Measurements from ENCODE around the gene GARIN5A. TPM values are rescaled to one million over a fixed set of nuclear protein-coding genes. Genes with fewer than 3 reads are reported as not detected.

Gene GARIN5A
- total RNA-seq, 1 experiment from 2014 or later: 2.0 TPM

GRCh38 chr19:50467566-50467965 lies 9.1 kb downstream of the GARIN5A start:
- intact Hi-C loops (cut with micrococcal nuclease; ENCODE audit: unreplicated experiment): no loop called here

GRCh38 chr19:50466706-50467039 lies 10.0 kb downstream of the GARIN5A start:
- Histone ChIP-seq H3K36me3 (ENCODE audit: control insufficient read depth, insufficient read depth, low read length) (no peaks in the 10 kb centered on the region), H3K27me3 (ENCODE audit: control insufficient read depth, insufficient read depth, low read length) (no peaks in the 10 kb centered on the region), H3K4me3 (ENCODE audit: low read depth in 2 of 2, low read length in 2 of 2) (no peak overlapping the region), H3K9me3 (ENCODE audit: control insufficient read depth, insufficient read depth, low read depth, low read length) (no peaks in the 10 kb centered on the region), H3K27ac (ENCODE audit: low read length) (no peak overlapping the region), H3K4me1 (ENCODE audit: control insufficient read depth, insufficient read depth, low read length) (no peaks in the 10 kb centered on the region)
- intact Hi-C loops (cut with micrococcal nuclease; ENCODE audit: unreplicated experiment) (no loop called here), in situ Hi-C loops (cut with HindIII; ENCODE audit: low pct_unique_long_range_greater_than_20kb, low sequenced_read_pairs) (no loop called here)
- BruUV-seq (replicated peaks): no TSS peak
- CTCF ChIA-PET: no interaction called here
- DNase-seq (ENCODE audit: low read depth, low spot score): no peak
- no peak for TF ChIP-seq POLR2AphosphoS5 (IDR thresholded peaks at IDR 0.05; ENCODE audit: low read depth, low read length)
- TF ChIP-seq SIN3A (IDR thresholded peaks at IDR 0.05; ENCODE audit: borderline replicate concordance, insufficient read depth, low read depth, low read length): no peak
- TF ChIP-seq TCF7L2 (IDR thresholded peaks at IDR 0.05; ENCODE audit: low read depth, low read length): no peak
- TF ChIP-seq CTCF (IDR thresholded peaks at IDR 0.05): no peak
- TF ChIP-seq REST (IDR thresholded peaks at IDR 0.05; ENCODE audit: insufficient read depth in 1 of 2, low read depth in 2 of 2, low read length in 1 of 2): no peak
- ATAC-seq: no peak
- POLR2A ChIA-PET: no interaction called here

More at GRCh38 chr19:50467566-50467965, 9.1 kb downstream of the GARIN5A start:
- H3K27ac ChIP-seq (ENCODE audit: low read length): no peak overlapping the region
- CTCF ChIA-PET: no interaction called here
- H3K27me3 ChIP-seq (ENCODE audit: control insufficient read depth, insufficient read depth, low read length): no peaks in the 10 kb centered on the region
- no peak for ATAC-seq
- no peak overlapping the region for H3K4me3 ChIP-seq (ENCODE audit: low read depth in 2 of 2, low read length in 2 of 2)
- no peaks in the 10 kb centered on the region for H3K4me1 ChIP-seq (ENCODE audit: control insufficient read depth, insufficient read depth, low read length)
- no peaks in the 10 kb centered on the region for H3K36me3 ChIP-seq (ENCODE audit: control insufficient read depth, insufficient read depth, low read length)
- in situ Hi-C loops (cut with HindIII; ENCODE audit: low pct_unique_long_range_greater_than_20kb, low sequenced_read_pairs): no loop called here
- POLR2A ChIA-PET: no interaction called here
- H3K9me3 ChIP-seq (ENCODE audit: control insufficient read depth, insufficient read depth, low read depth, low read length): no peaks in the 10 kb centered on the region
- no TSS peak for BruUV-seq (replicated peaks)
- DNase-seq (ENCODE audit: low read depth, low spot score): no peak
- TF ChIP-seq TCF7L2 (IDR thresholded peaks at IDR 0.05; ENCODE audit: low read depth, low read length): no peak
- TF ChIP-seq POLR2AphosphoS5 (IDR thresholded peaks at IDR 0.05; ENCODE audit: low read depth, low read length): no peak
- no peak for TF ChIP-seq CTCF (IDR thresholded peaks at IDR 0.05)
- TF ChIP-seq REST (IDR thresholded peaks at IDR 0.05; ENCODE audit: insufficient read depth in 1 of 2, low read depth in 2 of 2, low read length in 1 of 2): no peak
- no peak for TF ChIP-seq SIN3A (IDR thresholded peaks at IDR 0.05; ENCODE audit: borderline replicate concordance, insufficient read depth, low read depth, low read length)

Measured in Panc1 (cell line).